Fibroblast of skin of left quadriceps (primary cell): Measurements from ENCODE around the gene NUP188.
"Not testable (repeated sequence)": the region's sequence is repeated elsewhere in the genome, so short reads cannot be mapped to it uniquely, and the experiment has no call there.

Experiments used
- DNase-seq, 2 experiments: peaks; one replicate each; pipeline ENCODE4 v3.0.0-alpha.2; 2013; ENCODE audit warnings: low read depth in 2 of 2

Gene NUP188

GRCh38 chr9:128943832-128944620 lies 3.5 kb upstream of the NUP188 start:
- no peak for DNase-seq

GRCh38 chr9:128944966-128945365 lies 2.5 kb upstream of the NUP188 start:
- DNase-seq, result not testable (repeated sequence)

- no peak for DNase-seq
These were observed 1.5 kb upstream of the NUP188 start for GRCh38 chr9:128945798-128946501.

GRCh38 chr9:128946571-128947276 lies 775 bp upstream of the NUP188 start:
- DNase-seq, result no peak

- no peak for DNase-seq
These were observed 297 bp upstream of the NUP188 start for GRCh38 chr9:128947277-128947526.

- DNase-seq, result not testable (repeated sequence)
These were observed 13.9 kb downstream of the NUP188 start for GRCh38 chr9:128961403-128961802.

GRCh38 chr9:128969491-128969890 lies 22.0 kb downstream of the NUP188 start:
- DNase-seq, result no peak

GRCh38 chr9:128972956-128973355 lies 25.5 kb downstream of the NUP188 start:
- peak in 1 of 2 experiments; percentile 13 for DNase-seq

- DNase-seq, result no peak
These were observed 31.6 kb downstream of the NUP188 start for GRCh38 chr9:128979111-128979510.

- DNase-seq, result no peak
These were observed 36.0 kb downstream of the NUP188 start for GRCh38 chr9:128983536-128983935.

GRCh38 chr9:128986671-128987070 lies 39.2 kb downstream of the NUP188 start:
- no peak for DNase-seq

- peak; percentile 45 to 49 for DNase-seq
These were observed 40.3 kb downstream of the NUP188 start for GRCh38 chr9:128987805-128988204.

GRCh38 chr9:128992995-128993394 lies 45.5 kb downstream of the NUP188 start:
- DNase-seq, result no peak

GRCh38 chr9:128995791-128996190 lies 48.3 kb downstream of the NUP188 start:
- DNase-seq, result no peak

GRCh38 chr9:128998462-128998861 lies 51.0 kb downstream of the NUP188 start:
- no peak for DNase-seq

- no peak for DNase-seq
These were observed 52.2 kb downstream of the NUP188 start for GRCh38 chr9:128999581-129000206.

- DNase-seq, result no peak
These were observed 54.2 kb downstream of the NUP188 start for GRCh38 chr9:129001504-129002325.

- no peak for DNase-seq
These were observed 55.5 kb downstream of the NUP188 start for GRCh38 chr9:129002992-129003391.

- not testable (repeated sequence) for DNase-seq
These were observed 56.7 kb downstream of the NUP188 start for GRCh38 chr9:129004173-129004572.

- DNase-seq, result no peak
These were observed 58.0 kb downstream of the NUP188 start for GRCh38 chr9:129005336-129005997.
